HepG2 (cell line): ENCODE data around the gene VAC14. TPM values are rescaled to one million over a fixed set of nuclear protein-coding genes. Genes with fewer than 3 reads are reported as not detected.

Experiments used
- BCL6 ChIP-seq: IDR thresholded peaks from 2 replicates; pipeline ENCODE4 v1.6.1; 2016; ENCODE audit warnings: missing genetic modification reagents, missing compliant biosample characterization
- GTF2F1 ChIP-seq: fragments of 150-350 bp; IDR thresholded peaks from 2 replicates; pipeline ENCODE4 v1.6.1; 2014; ENCODE audit warnings: low read length
- HMG20B ChIP-seq: conservative IDR thresholded peaks from 2 replicates; pipeline ENCODE4 v1.6.1; 2016; ENCODE audit warnings: missing genetic modification reagents, missing compliant biosample characterization
- HNF4G ChIP-seq, 2 experiments: sonication (generic) in 1 of 2; formaldehyde crosslinking in 1 of 2; IDR thresholded peaks; 2 replicates each; pipeline versions ENCODE4 v1.4.0 to v1.6.1; 2011 to 2020; ENCODE audit warnings: borderline replicate concordance in 2 of 2, low read depth in 2 of 2, mild to moderate bottlenecking in 2 of 2, low read length in 1 of 2, missing genetic modification reagents in 1 of 2, moderate library complexity in 1 of 2
- KDM6A ChIP-seq: IDR thresholded peaks from 2 replicates; pipeline ENCODE4 v1.6.1; 2016; ENCODE audit warnings: low read depth
- KLF11 ChIP-seq: IDR thresholded peaks from 2 replicates; pipeline ENCODE4 v1.6.1; 2016; ENCODE audit warnings: missing compliant biosample characterization
- TOPORS ChIP-seq: sonication (generic); formaldehyde crosslinking; IDR thresholded peaks from 2 replicates; pipeline ENCODE4 v1.8.0; 2023; ENCODE audit warnings: mild to moderate bottlenecking, missing genetic modification reagents
- ZFP37 ChIP-seq: sonication (generic); formaldehyde crosslinking; IDR thresholded peaks from 2 replicates; pipeline ENCODE4 v1.4.0; 2020; ENCODE audit warnings: missing genetic modification reagents, borderline replicate concordance
- ZFP82 ChIP-seq: sonication (generic); formaldehyde crosslinking; IDR thresholded peaks from 2 replicates; pipeline ENCODE4 v1.5.1; 2020; ENCODE audit warnings: mild to moderate bottlenecking, missing genetic modification reagents, borderline replicate concordance
- ZNF224 ChIP-seq: sonication (generic); formaldehyde crosslinking; IDR thresholded peaks from 2 replicates; pipeline ENCODE4 v1.5.0; 2020; ENCODE audit warnings: mild to moderate bottlenecking, missing genetic modification reagents
- ZNF264 ChIP-seq: sonication (generic); formaldehyde crosslinking; IDR thresholded peaks from 2 replicates; pipeline ENCODE4 v1.4.0; 2020; ENCODE audit warnings: missing genetic modification reagents
- ZNF333 ChIP-seq: sonication (generic); formaldehyde crosslinking; IDR thresholded peaks from 2 replicates; pipeline ENCODE4 v1.4.0; 2020; ENCODE audit warnings: mild to moderate bottlenecking, missing genetic modification reagents, borderline replicate concordance
- ZNF496 ChIP-seq: sonication (generic); formaldehyde crosslinking; IDR thresholded peaks from 2 replicates; pipeline ENCODE4 v1.8.1; 2023; ENCODE audit warnings: mild to moderate bottlenecking, moderate library complexity, missing genetic modification reagents; ENCODE audit not compliant: insufficient replicate concordance
- ZSCAN31 ChIP-seq: sonication (generic); formaldehyde crosslinking; IDR thresholded peaks from 2 replicates; pipeline ENCODE4 v1.5.0; 2020; ENCODE audit warnings: low read depth, mild to moderate bottlenecking, missing genetic modification reagents
- polyA plus RNA-seq, 8 experiments: library from polyadenylated mRNA; depleted of rRNA in 3 of 8; stranded (reverse) in 7 of 8; unstranded in 1 of 8; fragments of >200 nt; fragmentation: Illumina TruSeq in 4 of 8; extraction: Trizol in 4 of 8; gene quantifications; 2 replicates each; pipeline versions ENCODE4 v1.2.1 to v1.2.3, GENCODE V29; 2011 to 2016; ENCODE audit warnings: low read depth in 4 of 8, missing spikeins in 1 of 8, mixed read lengths in 1 of 8; ENCODE audit not compliant: insufficient read depth in 1 of 8
- total RNA-seq, 5 experiments: library from RNA; depleted of rRNA; stranded (reverse); fragments of >200 nt; fragmentation: Illumina TruSeq; extraction: Trizol; gene quantifications; 2 replicates each; pipeline ENCODE4 v1.2.3, GENCODE V29; 2016; ENCODE audit warnings: low read depth in 1 of 5
- TF ChIP-seq, protein P1 (sequence below): sonication (generic); formaldehyde crosslinking; IDR thresholded peaks from 2 replicates; pipeline ENCODE4 v1.5.0; 2020; ENCODE audit warnings: mild to moderate bottlenecking, missing genetic modification reagents
- TF ChIP-seq, protein P2 (sequence below): sonication (generic); formaldehyde crosslinking; IDR thresholded peaks from 2 replicates; pipeline ENCODE4 v1.4.0; 2020; ENCODE audit warnings: missing genetic modification reagents
- TF ChIP-seq, protein P3 (sequence below): fragments of 450-650 bp; IDR thresholded peaks from 2 replicates; pipeline ENCODE4 v1.6.1; 2017; ENCODE audit warnings: mild to moderate bottlenecking
- TF ChIP-seq, protein P4 (sequence below): sonication (generic); formaldehyde crosslinking; IDR thresholded peaks from 2 replicates; pipeline ENCODE4 v1.4.0; 2020; ENCODE audit warnings: mild to moderate bottlenecking, missing genetic modification reagents
- TF ChIP-seq, protein P5 (sequence below): sonication (generic); formaldehyde crosslinking; IDR thresholded peaks from 2 replicates; pipeline ENCODE4 v1.8.1; 2023; ENCODE audit warnings: mild to moderate bottlenecking, missing genetic modification reagents, borderline replicate concordance
- TF ChIP-seq, protein P6 (sequence below): sonication (generic); formaldehyde crosslinking; IDR thresholded peaks from 2 replicates; pipeline ENCODE4 v1.8.0; 2022; ENCODE audit warnings: missing genetic modification reagents, mild to moderate bottlenecking, borderline replicate concordance

VAC14 gene
- total and polyA plus RNA-seq, 2 of the 13 experiments (the other 11 are each of a cell fraction or from before 2014, with no cell fraction given) = 23.5 to 24.6 TPM

- TF ChIP-seq ZNF224 (no peak; the same call in 1 of the 2 replicates), KDM6A (CRISPR knock-in tag) (no peak), BCL6 (CRISPR knock-in tag) (no peak; the same call in 1 of the 2 replicates), HNF4G (IDR thresholded peaks at IDR 0.05; ENCODE audit: borderline replicate concordance, low read depth, low read length) (no peak), HNF4G (CRISPR knock-in tag; IDR thresholded peaks at IDR 0.05; ENCODE audit: borderline replicate concordance, low read depth) (0 out of 2 replicates have a peak, but pooled peaks have one; percentile 30), ZNF333 (CRISPR knock-in tag) (peak; percentile 62; the same call in 1 of the 2 replicates), ZNF496 (CRISPR knock-in tag) (no peak), ZFP37 (CRISPR knock-in tag) (0 out of 2 replicates have a peak, but pooled peaks have one; percentile 25), ZSCAN31 (CRISPR knock-in tag) (peak; percentile 83), KLF11 (CRISPR knock-in tag) (0 out of 2 replicates have a peak, but pooled peaks have one; percentile 63), GTF2F1 (0 out of 2 replicates have a peak, but pooled peaks have one; percentile 82), HMG20B (CRISPR knock-in tag) (no peak), TOPORS (peak; percentile 65; the same call in 1 of the 2 replicates), ZFP82 (CRISPR knock-in tag) (no peak), ZNF264 (CRISPR knock-in tag) (no peak; the same call in 1 of the 2 replicates)
- TF ChIP-seq, protein P1, sequence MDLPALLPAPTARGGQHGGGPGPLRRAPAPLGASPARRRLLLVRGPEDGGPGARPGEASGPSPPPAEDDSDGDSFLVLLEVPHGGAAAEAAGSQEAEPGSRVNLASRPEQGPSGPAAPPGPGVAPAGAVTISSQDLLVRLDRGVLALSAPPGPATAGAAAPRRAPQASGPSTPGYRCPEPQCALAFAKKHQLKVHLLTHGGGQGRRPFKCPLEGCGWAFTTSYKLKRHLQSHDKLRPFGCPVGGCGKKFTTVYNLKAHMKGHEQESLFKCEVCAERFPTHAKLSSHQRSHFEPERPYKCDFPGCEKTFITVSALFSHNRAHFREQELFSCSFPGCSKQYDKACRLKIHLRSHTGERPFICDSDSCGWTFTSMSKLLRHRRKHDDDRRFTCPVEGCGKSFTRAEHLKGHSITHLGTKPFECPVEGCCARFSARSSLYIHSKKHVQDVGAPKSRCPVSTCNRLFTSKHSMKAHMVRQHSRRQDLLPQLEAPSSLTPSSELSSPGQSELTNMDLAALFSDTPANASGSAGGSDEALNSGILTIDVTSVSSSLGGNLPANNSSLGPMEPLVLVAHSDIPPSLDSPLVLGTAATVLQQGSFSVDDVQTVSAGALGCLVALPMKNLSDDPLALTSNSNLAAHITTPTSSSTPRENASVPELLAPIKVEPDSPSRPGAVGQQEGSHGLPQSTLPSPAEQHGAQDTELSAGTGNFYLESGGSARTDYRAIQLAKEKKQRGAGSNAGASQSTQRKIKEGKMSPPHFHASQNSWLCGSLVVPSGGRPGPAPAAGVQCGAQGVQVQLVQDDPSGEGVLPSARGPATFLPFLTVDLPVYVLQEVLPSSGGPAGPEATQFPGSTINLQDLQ (CRISPR knock-in tag) = no peak
- TF ChIP-seq, protein P2, sequence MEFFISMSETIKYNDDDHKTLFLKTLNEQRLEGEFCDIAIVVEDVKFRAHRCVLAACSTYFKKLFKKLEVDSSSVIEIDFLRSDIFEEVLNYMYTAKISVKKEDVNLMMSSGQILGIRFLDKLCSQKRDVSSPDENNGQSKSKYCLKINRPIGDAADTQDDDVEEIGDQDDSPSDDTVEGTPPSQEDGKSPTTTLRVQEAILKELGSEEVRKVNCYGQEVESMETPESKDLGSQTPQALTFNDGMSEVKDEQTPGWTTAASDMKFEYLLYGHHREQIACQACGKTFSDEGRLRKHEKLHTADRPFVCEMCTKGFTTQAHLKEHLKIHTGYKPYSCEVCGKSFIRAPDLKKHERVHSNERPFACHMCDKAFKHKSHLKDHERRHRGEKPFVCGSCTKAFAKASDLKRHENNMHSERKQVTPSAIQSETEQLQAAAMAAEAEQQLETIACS (CRISPR knock-in tag) = no peak
- TF ChIP-seq, protein P3, sequence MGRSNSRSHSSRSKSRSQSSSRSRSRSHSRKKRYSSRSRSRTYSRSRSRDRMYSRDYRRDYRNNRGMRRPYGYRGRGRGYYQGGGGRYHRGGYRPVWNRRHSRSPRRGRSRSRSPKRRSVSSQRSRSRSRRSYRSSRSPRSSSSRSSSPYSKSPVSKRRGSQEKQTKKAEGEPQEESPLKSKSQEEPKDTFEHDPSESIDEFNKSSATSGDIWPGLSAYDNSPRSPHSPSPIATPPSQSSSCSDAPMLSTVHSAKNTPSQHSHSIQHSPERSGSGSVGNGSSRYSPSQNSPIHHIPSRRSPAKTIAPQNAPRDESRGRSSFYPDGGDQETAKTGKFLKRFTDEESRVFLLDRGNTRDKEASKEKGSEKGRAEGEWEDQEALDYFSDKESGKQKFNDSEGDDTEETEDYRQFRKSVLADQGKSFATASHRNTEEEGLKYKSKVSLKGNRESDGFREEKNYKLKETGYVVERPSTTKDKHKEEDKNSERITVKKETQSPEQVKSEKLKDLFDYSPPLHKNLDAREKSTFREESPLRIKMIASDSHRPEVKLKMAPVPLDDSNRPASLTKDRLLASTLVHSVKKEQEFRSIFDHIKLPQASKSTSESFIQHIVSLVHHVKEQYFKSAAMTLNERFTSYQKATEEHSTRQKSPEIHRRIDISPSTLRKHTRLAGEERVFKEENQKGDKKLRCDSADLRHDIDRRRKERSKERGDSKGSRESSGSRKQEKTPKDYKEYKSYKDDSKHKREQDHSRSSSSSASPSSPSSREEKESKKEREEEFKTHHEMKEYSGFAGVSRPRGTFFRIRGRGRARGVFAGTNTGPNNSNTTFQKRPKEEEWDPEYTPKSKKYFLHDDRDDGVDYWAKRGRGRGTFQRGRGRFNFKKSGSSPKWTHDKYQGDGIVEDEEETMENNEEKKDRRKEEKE = no peak
- TF ChIP-seq, protein P4, sequence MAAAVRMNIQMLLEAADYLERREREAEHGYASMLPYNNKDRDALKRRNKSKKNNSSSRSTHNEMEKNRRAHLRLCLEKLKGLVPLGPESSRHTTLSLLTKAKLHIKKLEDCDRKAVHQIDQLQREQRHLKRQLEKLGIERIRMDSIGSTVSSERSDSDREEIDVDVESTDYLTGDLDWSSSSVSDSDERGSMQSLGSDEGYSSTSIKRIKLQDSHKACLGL = peak; percentile 81
- TF ChIP-seq, protein P5, sequence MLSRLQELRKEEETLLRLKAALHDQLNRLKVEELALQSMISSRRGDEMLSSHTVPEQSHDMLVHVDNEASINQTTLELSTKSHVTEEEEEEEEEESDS (CRISPR knock-in tag) = 0 out of 2 replicates have a peak, but pooled peaks have one; percentile 68
- TF ChIP-seq, protein P6, sequence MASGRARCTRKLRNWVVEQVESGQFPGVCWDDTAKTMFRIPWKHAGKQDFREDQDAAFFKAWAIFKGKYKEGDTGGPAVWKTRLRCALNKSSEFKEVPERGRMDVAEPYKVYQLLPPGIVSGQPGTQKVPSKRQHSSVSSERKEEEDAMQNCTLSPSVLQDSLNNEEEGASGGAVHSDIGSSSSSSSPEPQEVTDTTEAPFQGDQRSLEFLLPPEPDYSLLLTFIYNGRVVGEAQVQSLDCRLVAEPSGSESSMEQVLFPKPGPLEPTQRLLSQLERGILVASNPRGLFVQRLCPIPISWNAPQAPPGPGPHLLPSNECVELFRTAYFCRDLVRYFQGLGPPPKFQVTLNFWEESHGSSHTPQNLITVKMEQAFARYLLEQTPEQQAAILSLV (CRISPR knock-in tag) = peak; percentile 87; the same call in 1 of the 2 replicates
Measured at GRCh38 chr16:70800781-70801480, at the start of gene VAC14 (continued).
